Thymus (tissue), 11 donors: Measurements from ENCODE around the gene CNR2. TPM values are rescaled to one million over a fixed set of nuclear protein-coding genes. Genes with fewer than 3 reads are reported as not detected.
"Not testable (repeated sequence)": the region's sequence is repeated elsewhere in the genome, so short reads cannot be mapped to it uniquely, and the experiment has no call there.

Experiments used
- DNase-seq, 9 donors: peaks; one replicate each; pipeline ENCODE4 v3.0.0-alpha.2; 2013; ENCODE audit warnings: low spot score in 9 of 9, low read depth in 6 of 9, missing footprints in 1 of 9
- H3K27ac ChIP-seq, 2 donors: one replicate each; pipeline ENCODE4 v1.5.1; 2013; ENCODE audit warnings: control low read depth in 1 of 2, low read depth in 1 of 2, low read length in 1 of 2, mild to moderate bottlenecking in 1 of 2, moderate library complexity in 1 of 2
- H3K27me3 ChIP-seq, 2 donors: one replicate each; pipeline ENCODE4 v1.5.1; 2013; ENCODE audit warnings: low read length in 1 of 2; ENCODE audit not compliant: control insufficient read depth in 2 of 2, insufficient read depth in 1 of 2
- H3K36me3 ChIP-seq, 2 donors: one replicate each; pipeline ENCODE4 v1.5.1; 2013; ENCODE audit warnings: low read length in 1 of 2, mild to moderate bottlenecking in 1 of 2, moderate library complexity in 1 of 2; ENCODE audit not compliant: control insufficient read depth in 2 of 2, insufficient read depth in 2 of 2
- H3K4me1 ChIP-seq, 2 donors: one replicate each; pipeline ENCODE4 v1.5.1; 2013; ENCODE audit warnings: low read length in 2 of 2; ENCODE audit not compliant: control insufficient read depth in 2 of 2, insufficient read depth in 2 of 2
- H3K4me3 ChIP-seq, 2 donors: one replicate each; pipeline ENCODE4 v1.5.1; 2013; ENCODE audit warnings: low read length in 2 of 2, control low read depth in 1 of 2, mild to moderate bottlenecking in 1 of 2
- H3K9me3 ChIP-seq, 2 donors: one replicate each; pipeline ENCODE4 v1.5.1; 2013; ENCODE audit warnings: low read length in 1 of 2, mild to moderate bottlenecking in 1 of 2; ENCODE audit not compliant: control insufficient read depth in 2 of 2, insufficient read depth in 1 of 2
- WGBS: extraction: QIAGEN DNeasy Blood & Tissue Kit; methylation state at CpG from one replicate; pipeline ENCODE4 v1.1.7; 2013; 5-methylcytosine and 5-hydroxymethylcytosine counted together
- polyA plus RNA-seq: library from polyadenylated mRNA; stranded (reverse); fragments of 200-250 nt; gene quantifications from one replicate; pipeline ENCODE4 v1.2.3, GENCODE V29; 2013
- total RNA-seq: library from RNA; stranded (reverse); fragments of 120-200 nt; gene quantifications from one replicate; pipeline ENCODE4 v1.2.4, GENCODE V29; 2013
- donor health status: healthy.

CNR2 gene
- total and polyA plus RNA-seq, 2 donors, result 1.5 to 1.8 TPM

DNA sequence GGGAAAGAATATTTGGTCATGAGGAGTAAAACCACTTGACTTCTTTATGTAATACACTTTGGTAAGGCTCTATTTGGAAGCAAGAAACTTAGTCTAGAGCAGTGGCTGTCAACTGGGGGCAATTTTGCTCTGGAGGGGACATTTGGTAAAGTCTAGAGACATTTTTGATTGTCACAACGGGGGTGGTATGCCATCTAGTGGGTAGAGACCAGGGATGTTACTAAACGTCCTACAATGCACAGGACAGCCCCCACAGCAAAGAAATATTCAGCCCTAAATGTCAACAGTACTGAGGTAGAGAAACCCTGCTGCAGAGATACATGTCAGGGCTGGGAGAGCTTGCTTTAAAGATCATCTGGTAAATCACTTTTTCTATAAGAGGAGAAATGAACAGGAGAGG, 58.6 kb downstream of the CNR2 start:
- Histone ChIP-seq H3K9me3 (peaks cover 0 to 3% of the 10 kb centered on the region in 2 donors), H3K27me3 (no peaks in the 10 kb centered on the region), H3K27ac (no peak overlapping the region), H3K36me3 (no peaks in the 10 kb centered on the region), H3K4me1 (no peaks in the 10 kb centered on the region), H3K4me3 (no peak overlapping the region)
- DNase-seq, result peak in 1 of 9 donors; percentile 28
- 69% methylated on average over 2 of the region's 2 CpGs for WGBS

GRCh38 chr1:23853124-23853523, 60.0 kb downstream of the CNR2 start:
- not testable (repeated sequence) for H3K4me1 ChIP-seq, H3K4me3 ChIP-seq, H3K27me3 ChIP-seq, H3K27ac ChIP-seq, H3K36me3 ChIP-seq, H3K9me3 ChIP-seq, DNase-seq
- 94% methylated on average over 26 of the region's 34 CpGs for WGBS

DNA sequence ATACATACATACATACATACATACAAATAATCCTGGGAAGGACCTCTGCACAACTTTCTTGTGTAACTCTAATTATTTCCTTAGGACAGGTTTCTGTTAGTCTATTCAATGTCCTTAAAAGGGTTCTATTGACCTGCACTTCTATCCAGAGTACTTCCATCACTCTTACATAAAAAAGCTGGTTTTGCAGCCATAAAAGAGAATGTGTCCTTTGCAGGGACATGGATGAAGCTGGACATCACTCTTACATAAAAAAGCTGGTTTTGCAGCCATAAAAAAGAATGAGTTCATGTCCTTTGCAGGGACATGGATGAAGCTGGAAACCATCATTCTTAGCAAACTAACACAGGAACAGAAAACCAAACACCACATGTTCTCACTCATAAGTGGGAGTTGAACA, 61.8 kb downstream of the CNR2 start:
- not testable (repeated sequence) for H3K4me1 ChIP-seq, DNase-seq, H3K4me3 ChIP-seq, H3K27me3 ChIP-seq, H3K27ac ChIP-seq, H3K36me3 ChIP-seq, H3K9me3 ChIP-seq

GRCh38 chr1:23848673-23849616, 64.2 kb downstream of the CNR2 start:
- 97% methylated on average over 12 of the region's 12 CpGs for WGBS
- Histone ChIP-seq H3K4me1 (no peaks in the 10 kb centered on the region), H3K9me3 (peaks cover 0 to 3% of the 10 kb centered on the region in 2 donors), H3K27ac (no peak overlapping the region), H3K27me3 (no peaks in the 10 kb centered on the region), H3K36me3 (peaks cover 4 to 6% of the 10 kb centered on the region in 2 donors), H3K4me3 (no peak overlapping the region)
- DNase-seq, result no peak

- WGBS, result 98% methylated on average over 2 of the region's 2 CpGs
- not testable (repeated sequence) for H3K36me3 ChIP-seq, H3K4me3 ChIP-seq, H3K27ac ChIP-seq, DNase-seq, H3K4me1 ChIP-seq, H3K27me3 ChIP-seq, H3K9me3 ChIP-seq
These were observed 65.6 kb downstream of the CNR2 start for GRCh38 chr1:23847482-23848095.

DNA sequence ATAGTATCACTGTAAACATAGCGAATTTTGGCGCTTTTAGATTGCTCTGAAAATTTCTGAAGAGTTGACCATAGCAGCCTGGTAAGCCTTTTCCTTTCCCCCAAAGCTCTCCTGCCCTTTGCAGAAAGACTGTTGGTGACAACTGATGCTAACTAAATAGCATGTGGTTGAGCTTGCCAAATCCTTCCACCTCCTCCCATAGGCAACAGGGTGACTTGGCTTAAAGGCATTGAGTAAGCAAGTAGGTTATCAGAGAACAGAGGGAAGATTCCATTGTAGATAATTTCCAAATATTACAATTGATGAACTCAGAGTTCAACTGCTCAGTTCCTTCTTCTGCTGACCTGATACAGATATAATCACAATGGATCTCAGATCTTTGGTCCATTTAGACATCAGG, 68.0 kb downstream of the CNR2 start:
- over 99% methylated on average over 2 of the region's 2 CpGs for WGBS
- no peaks in the 10 kb centered on the region for H3K4me1 ChIP-seq
- H3K27me3 ChIP-seq, result no peaks in the 10 kb centered on the region
- H3K27ac ChIP-seq, result no peak overlapping the region
- peaks cover 4 to 6% of the 10 kb centered on the region in 2 donors for H3K36me3 ChIP-seq
- DNase-seq, result no peak
- no peak overlapping the region for H3K4me3 ChIP-seq
- no peaks in the 10 kb centered on the region for H3K9me3 ChIP-seq

- Histone ChIP-seq H3K27ac (no peak overlapping the region), H3K9me3 (no peaks in the 10 kb centered on the region), H3K27me3 (no peaks in the 10 kb centered on the region), H3K4me1 (no peaks in the 10 kb centered on the region), H3K36me3 (peaks cover 4 to 6% of the 10 kb centered on the region in 2 donors), H3K4me3 (no peak overlapping the region)
- WGBS, result 97% methylated on average over 5 of the region's 5 CpGs
- no peak for DNase-seq
These were observed 69.5 kb downstream of the CNR2 start for GRCh38 chr1:23843644-23844043.

GRCh38 chr1:23838401-23838866, 74.7 kb downstream of the CNR2 start:
- peak in 8 of 9 donors; percentile 29 to 79 (median 56) for DNase-seq
- H3K4me3 ChIP-seq, result peak overlapping the region in 1 of 2 donors; percentile 5
- WGBS, result 1% methylated on average over 21 of the region's 21 CpGs
- peaks cover 0 to 3% of the 10 kb centered on the region in 2 donors for H3K27me3 ChIP-seq
- peaks cover 0 to 8% of the 10 kb centered on the region in 2 donors for H3K4me1 ChIP-seq
- no peak overlapping the region for H3K27ac ChIP-seq
- H3K9me3 ChIP-seq, result no peaks in the 10 kb centered on the region
- no peaks in the 10 kb centered on the region for H3K36me3 ChIP-seq

- Histone ChIP-seq H3K27ac (no peak overlapping the region), H3K4me3 (no peak overlapping the region), H3K4me1 (peaks cover 0 to 8% of the 10 kb centered on the region in 2 donors), H3K36me3 (no peaks in the 10 kb centered on the region), H3K9me3 (no peaks in the 10 kb centered on the region), H3K27me3 (peaks cover 0 to 3% of the 10 kb centered on the region in 2 donors)
- DNase-seq, result no peak
- WGBS, result 60% methylated on average over 13 of the region's 13 CpGs
These were observed 75.3 kb downstream of the CNR2 start for GRCh38 chr1:23837908-23838307.
